Stimulated activated naive CD8-positive, alpha-beta T cell treated with anti-CD3 and anti-CD28 coated beads, Interleukin-15, amount 100 ng/mL, for 72 hours (primary cell): Measurements from ENCODE around the gene PTPRC.

Experiments
- ATAC-seq: fragments of 150-1000 bp; cut with Tn5 transposase; 2 replicates; pipeline ENCODE4 v1.10.0; 2021; ENCODE audit warnings: mild to moderate bottlenecking, moderate library complexity
- DNase-seq, 2 donors: peaks; one replicate each; pipeline ENCODE4 v3.0.0; 2021 to 2022
- H3K27ac Mint-ChIP-seq, 2 donors: one replicate each; pipeline ENCODE4 v1.8.0; 2022; ENCODE audit warnings: mild to moderate bottlenecking in 2 of 2, mixed read lengths in 2 of 2, moderate library complexity in 2 of 2
- H3K27me3 Mint-ChIP-seq: one replicate; pipeline ENCODE4 v1.8.0; 2022; ENCODE audit warnings: mixed read lengths
- H3K4me1 Mint-ChIP-seq: one replicate; pipeline ENCODE4 v1.8.0; 2022; ENCODE audit warnings: mild to moderate bottlenecking, mixed read lengths
- H3K4me3 Mint-ChIP-seq, 2 donors: one replicate each; pipeline ENCODE4 v1.8.0; 2022; ENCODE audit warnings: mild to moderate bottlenecking in 2 of 2, mixed read lengths in 2 of 2, moderate library complexity in 1 of 2
- H3K9me3 Mint-ChIP-seq, 2 donors: one replicate each; pipeline ENCODE4 v1.8.0; 2022; ENCODE audit warnings: mixed read lengths in 2 of 2

The PTPRC gene

DNA sequence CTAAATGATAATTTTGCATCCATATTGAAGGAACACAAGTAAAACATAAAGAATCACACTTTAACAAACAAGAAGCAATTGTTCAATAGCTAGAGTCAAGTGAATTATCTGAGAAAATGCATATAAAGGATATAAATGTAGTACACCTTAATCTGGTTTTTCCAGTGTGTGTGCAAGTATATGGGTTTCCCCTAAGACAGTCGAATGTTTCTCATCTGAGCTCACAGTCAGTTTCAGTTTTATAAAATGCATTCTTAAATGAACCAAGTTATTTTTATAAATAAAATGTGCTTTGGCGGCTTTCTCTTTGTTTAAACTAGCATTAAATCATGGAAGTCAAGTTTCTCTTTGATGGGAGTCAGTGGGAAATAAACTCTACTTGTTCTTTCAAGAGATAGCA lies 125.9 kb downstream of the PTPRC start:
- H3K4me1 Mint-ChIP-seq = peaks cover 57% of the 10 kb centered on the region
- H3K4me3 Mint-ChIP-seq = peak overlapping the region in 1 of 2 donors; percentile 61
- no peak overlapping the region for H3K27ac Mint-ChIP-seq
- H3K9me3 Mint-ChIP-seq = no peaks in the 10 kb centered on the region
- DNase-seq (no peak), ATAC-seq (no peak)
- H3K27me3 Mint-ChIP-seq = no peaks in the 10 kb centered on the region

DNA sequence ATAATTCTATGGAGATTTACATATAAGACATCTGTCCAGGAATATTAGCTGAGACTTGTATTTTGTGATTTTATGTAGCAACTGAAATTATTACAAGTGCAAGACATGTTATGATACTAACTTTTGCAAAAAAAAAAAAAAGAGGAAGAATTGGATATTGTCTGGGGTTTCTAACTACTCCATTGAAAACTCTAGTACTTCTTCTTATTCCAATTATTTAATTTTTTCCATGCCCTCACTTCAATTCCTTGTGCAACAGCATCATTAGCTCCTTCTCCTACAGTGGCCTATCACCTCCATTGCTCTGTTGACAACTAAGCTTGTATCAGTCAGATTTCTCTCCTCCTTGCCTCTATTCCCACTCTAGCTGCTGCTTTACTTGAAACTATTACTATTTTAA lies 126.6 kb downstream of the PTPRC start:
- DNase-seq = no peak
- Mint-ChIP-seq H3K9me3 (no peaks in the 10 kb centered on the region), H3K4me3 (peak overlapping the region in 1 of 2 donors; percentile 1), H3K27me3 (no peaks in the 10 kb centered on the region), H3K27ac (peak overlapping the region in 1 of 2 donors; percentile 0), H3K4me1 (peaks cover 51% of the 10 kb centered on the region)
- ATAC-seq = no peak

DNA sequence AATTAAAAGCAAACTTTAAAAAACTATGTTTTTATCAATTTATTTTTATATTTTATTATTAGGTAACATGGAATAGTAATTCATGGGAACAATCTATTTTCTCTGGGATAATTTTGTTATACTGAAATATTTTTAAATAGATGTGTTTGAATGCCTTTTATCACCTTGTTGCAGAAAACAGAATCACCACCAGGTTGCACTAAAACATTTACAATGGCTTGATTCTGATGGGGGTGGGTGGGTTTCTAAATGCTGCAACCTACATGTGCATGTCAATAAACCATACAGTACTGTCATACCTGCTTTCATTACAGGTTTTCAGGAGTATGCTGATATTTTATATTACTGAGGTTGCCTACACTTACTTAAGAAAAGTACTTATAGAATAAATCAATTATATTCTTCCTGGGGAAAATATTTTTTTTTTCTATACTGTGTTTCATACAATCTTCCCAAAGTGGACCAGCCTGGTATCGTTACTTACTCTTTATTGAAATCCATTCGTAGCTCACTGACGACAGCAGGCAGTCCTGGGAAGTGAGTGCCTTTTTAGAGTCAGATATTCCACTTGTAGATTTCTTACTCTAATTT lies 132.8 kb downstream of the PTPRC start:
- ATAC-seq (peak; percentile 67), DNase-seq (no peak)
- no peak overlapping the region for H3K4me3 Mint-ChIP-seq
- H3K4me1 Mint-ChIP-seq = peaks cover 5% of the 10 kb centered on the region
- no peaks in the 10 kb centered on the region for H3K9me3 Mint-ChIP-seq
- H3K27ac Mint-ChIP-seq = no peak overlapping the region
- H3K27me3 Mint-ChIP-seq = peaks cover 15% of the 10 kb centered on the region

DNA sequence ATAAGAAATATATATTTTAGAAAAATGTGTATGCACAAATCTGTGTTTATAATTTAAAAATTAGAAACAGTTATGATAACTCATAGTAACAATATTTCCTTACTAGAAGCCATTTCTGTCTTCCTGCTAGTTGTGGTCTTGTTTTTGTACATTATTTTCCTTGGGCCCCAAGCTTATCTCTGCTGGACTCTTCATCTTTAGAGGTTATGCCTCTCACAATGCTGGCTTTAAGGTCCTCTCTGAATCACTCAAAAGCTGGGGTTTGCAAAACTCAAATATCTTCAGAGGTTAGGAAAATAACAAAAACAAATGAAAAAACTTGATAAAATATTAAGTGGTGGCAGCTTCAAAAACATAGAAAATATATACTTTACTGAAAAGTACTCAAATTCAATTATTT lies 133.8 kb downstream of the PTPRC start:
- no peak overlapping the region for H3K4me3 Mint-ChIP-seq
- no peak overlapping the region for H3K27ac Mint-ChIP-seq
- peaks cover 15% of the 10 kb centered on the region for H3K27me3 Mint-ChIP-seq
- peaks cover 10% of the 10 kb centered on the region for H3K4me1 Mint-ChIP-seq
- H3K9me3 Mint-ChIP-seq = no peaks in the 10 kb centered on the region
- no peak for ATAC-seq
- DNase-seq = no peak

DNA sequence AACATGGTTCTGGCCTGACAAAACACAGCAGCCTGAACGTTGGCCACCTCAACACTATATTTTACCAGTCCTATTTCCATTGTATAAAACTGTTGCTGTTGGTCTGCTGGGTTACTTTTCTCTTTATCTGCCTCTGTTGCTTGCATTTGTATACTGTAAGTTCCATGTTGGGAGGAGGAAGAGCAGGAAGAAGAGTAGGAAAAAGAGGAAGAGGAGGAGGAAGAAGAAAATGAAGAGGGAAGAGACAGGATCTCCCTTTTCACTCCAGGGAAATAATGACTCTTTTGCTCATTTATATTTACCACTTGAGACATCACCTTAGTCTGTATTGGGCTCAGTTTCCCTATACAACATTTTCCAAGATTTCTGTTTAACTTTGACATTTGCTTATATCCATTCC lies 134.2 kb downstream of the PTPRC start:
- Mint-ChIP-seq H3K4me3 (no peak overlapping the region), H3K27ac (no peak overlapping the region), H3K4me1 (peaks cover 10% of the 10 kb centered on the region), H3K27me3 (peaks cover 15% of the 10 kb centered on the region), H3K9me3 (no peaks in the 10 kb centered on the region)
- DNase-seq (no peak), ATAC-seq (no peak)

DNA sequence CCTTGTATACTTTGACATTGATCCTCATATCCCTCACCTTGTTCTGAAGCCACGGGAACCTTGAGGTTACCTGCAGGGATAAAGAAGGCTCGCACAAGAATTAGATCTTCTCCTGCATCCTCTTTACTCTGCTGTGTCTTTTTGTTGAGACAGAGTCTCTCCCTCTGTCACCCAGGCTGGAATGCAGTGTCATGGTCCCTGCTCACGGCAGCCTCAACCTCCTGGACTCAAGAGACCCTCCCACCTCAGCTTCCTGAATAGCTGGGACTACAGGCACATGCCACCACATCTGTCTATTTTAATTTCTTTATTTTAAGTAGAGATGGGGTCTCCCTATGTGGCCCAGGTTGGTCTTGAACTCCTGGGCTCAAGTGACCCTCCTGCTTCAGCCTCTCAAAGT lies 134.7 kb downstream of the PTPRC start:
- DNase-seq = no peak
- H3K27ac Mint-ChIP-seq = no peak overlapping the region
- H3K4me3 Mint-ChIP-seq = no peak overlapping the region
- ATAC-seq = no peak
- no peaks in the 10 kb centered on the region for H3K9me3 Mint-ChIP-seq
- peaks cover 10% of the 10 kb centered on the region for H3K4me1 Mint-ChIP-seq
- H3K27me3 Mint-ChIP-seq = peaks cover 15% of the 10 kb centered on the region

DNA sequence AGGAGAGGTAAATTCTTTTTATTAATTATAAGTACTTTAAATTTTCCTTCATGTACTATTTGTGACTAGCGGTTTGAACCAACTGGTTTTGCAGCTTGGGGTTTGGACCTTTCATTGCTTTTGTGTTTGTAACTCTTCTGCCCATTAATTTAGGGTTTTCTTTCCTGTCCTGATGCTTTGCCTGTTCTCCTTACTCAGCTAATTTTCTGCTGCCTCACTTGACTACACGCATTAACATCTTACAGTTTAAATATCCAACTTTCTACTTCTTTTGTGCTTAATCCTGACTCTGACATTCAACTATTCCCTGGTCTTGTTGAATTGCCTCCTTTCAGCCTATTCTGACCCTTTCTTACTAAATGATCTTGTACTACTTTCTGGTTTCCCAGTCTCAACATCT lies 135.6 kb downstream of the PTPRC start:
- H3K4me1 Mint-ChIP-seq = peaks cover 10% of the 10 kb centered on the region

GRCh38 chr1:198775606-198776005 lies 136.8 kb downstream of the PTPRC start:
- Mint-ChIP-seq H3K27me3 (peaks cover 15% of the 10 kb centered on the region), H3K4me3 (no peak overlapping the region), H3K27ac (no peak overlapping the region), H3K9me3 (no peaks in the 10 kb centered on the region), H3K4me1 (peaks cover 10% of the 10 kb centered on the region)
- ATAC-seq (no peak), DNase-seq (no peak)

More for the DNA sequence above, 135.6 kb downstream of the PTPRC start:
- Mint-ChIP-seq H3K27ac (no peak overlapping the region), H3K27me3 (peaks cover 15% of the 10 kb centered on the region), H3K4me3 (no peak overlapping the region), H3K9me3 (no peaks in the 10 kb centered on the region)
- ATAC-seq (no peak), DNase-seq (no peak)

- DNase-seq (no peak), ATAC-seq (no peak)
- Mint-ChIP-seq H3K27ac (peak overlapping the region in 1 of 2 donors; percentile 89), H3K9me3 (no peaks in the 10 kb centered on the region), H3K27me3 (peaks cover 15% of the 10 kb centered on the region), H3K4me3 (no peak overlapping the region), H3K4me1 (peaks cover 10% of the 10 kb centered on the region)
Observed at GRCh38 chr1:198776602-198777029, 137.8 kb downstream of the PTPRC start.

DNA sequence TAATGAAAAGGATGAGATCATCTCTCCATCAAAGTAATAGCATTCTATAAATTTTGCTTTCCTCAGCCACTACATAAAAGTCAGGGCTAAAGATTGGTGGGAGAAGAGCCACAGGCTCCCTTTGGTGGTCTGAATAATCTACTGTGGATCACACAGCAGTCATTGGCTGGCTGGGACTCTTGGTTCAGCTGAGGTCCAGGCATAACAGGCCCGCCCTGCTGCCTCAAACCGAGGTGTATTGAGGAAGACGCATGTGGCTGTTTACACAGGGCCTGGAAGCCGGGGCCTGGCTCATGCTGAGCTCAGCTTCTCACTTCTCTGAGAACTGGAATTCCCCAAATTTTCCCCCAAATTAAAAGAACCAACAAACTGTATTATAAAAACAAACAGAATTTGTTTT lies 139.2 kb downstream of the PTPRC start:
- H3K4me3 Mint-ChIP-seq = no peak overlapping the region
- DNase-seq = no peak
- no peak overlapping the region for H3K27ac Mint-ChIP-seq
- no peak for ATAC-seq
- H3K27me3 Mint-ChIP-seq = peaks cover 15% of the 10 kb centered on the region
- H3K9me3 Mint-ChIP-seq = no peaks in the 10 kb centered on the region
- H3K4me1 Mint-ChIP-seq = peaks cover 10% of the 10 kb centered on the region

DNA sequence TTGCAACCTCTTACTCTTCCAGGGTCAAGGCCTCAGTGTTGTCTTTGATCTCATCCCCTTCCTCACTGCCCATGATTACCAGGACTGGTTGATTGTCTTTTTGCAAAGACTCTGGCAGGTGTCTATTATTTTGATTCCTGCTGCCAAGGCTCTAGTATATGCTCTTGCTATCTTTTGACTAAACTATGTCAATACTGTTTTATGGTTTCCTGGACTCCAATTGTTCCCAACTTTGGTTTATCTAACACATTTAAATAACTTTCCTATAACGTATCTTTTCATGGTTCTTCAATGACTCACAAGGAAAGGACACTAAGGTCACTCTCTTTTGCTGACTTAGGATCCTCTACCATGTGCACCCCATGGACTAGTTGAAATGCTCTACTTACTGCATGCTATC lies 141.5 kb downstream of the PTPRC start:
- Mint-ChIP-seq H3K9me3 (no peaks in the 10 kb centered on the region), H3K4me1 (peaks cover 10% of the 10 kb centered on the region), H3K27me3 (no peaks in the 10 kb centered on the region), H3K4me3 (no peak overlapping the region), H3K27ac (no peak overlapping the region)
- no peak for DNase-seq
- ATAC-seq = no peak

GRCh38 chr1:198788561-198789064 lies 149.8 kb downstream of the PTPRC start:
- Mint-ChIP-seq H3K27me3 (no peaks in the 10 kb centered on the region), H3K4me1 (peaks cover 21% of the 10 kb centered on the region), H3K27ac (no peak overlapping the region), H3K4me3 (no peak overlapping the region), H3K9me3 (peaks cover 0 to 6% of the 10 kb centered on the region in 2 donors)
- ATAC-seq = peak; percentile 98
- peak; percentile 10 to 32 for DNase-seq

GRCh38 chr1:198793714-198794113 lies 154.9 kb downstream of the PTPRC start:
- Mint-ChIP-seq H3K4me3 (no peak overlapping the region), H3K27ac (no peak overlapping the region), H3K9me3 (peaks cover 15 to 24% of the 10 kb centered on the region in 2 donors), H3K4me1 (peaks cover 6% of the 10 kb centered on the region), H3K27me3 (no peaks in the 10 kb centered on the region)
- no peak for ATAC-seq
- no peak for DNase-seq

DNA sequence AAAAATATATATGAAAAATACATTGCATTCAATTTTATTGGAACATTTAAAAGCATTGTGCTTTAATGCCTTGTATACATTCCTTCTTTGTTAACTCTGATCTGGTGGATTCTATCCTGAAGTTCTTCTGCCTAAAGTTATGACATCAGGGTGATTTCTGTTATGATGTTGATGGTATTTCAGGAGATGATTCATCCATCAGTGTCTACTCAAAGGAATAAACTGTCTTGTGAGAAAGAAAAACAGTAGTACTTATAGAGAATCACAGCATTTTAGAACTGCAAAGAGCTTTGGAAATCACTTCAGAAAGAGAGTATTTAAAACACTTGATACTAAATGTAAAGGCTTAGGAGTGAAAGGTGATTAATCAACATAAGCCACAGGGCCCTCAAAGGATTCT lies 155.7 kb downstream of the PTPRC start:
- DNase-seq = no peak
- no peak for ATAC-seq
- Mint-ChIP-seq H3K27me3 (no peaks in the 10 kb centered on the region), H3K4me1 (no peaks in the 10 kb centered on the region), H3K4me3 (no peak overlapping the region), H3K27ac (no peak overlapping the region), H3K9me3 (peaks cover 15 to 24% of the 10 kb centered on the region in 2 donors)

DNA sequence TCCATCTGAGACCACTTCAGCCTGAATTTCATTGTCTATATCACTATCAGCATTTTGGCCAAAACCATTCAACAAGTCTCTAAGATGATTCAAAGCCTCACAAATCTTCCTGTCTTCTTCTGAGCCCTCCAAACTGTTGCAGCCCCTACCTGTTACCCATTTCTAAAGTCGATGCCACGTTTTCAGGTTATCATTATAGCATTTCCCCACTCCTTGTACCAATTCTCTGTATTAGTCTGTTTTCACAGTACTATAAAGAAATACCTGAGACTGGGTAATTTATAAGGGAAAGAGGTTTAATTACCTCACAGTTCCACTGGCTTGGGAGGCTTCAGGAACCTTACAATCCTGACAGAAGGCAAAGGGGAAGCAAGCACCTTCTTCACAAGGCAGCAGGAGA lies 158.8 kb downstream of the PTPRC start:
- H3K4me1 Mint-ChIP-seq = no peaks in the 10 kb centered on the region
- H3K9me3 Mint-ChIP-seq = peaks cover 9 to 24% of the 10 kb centered on the region in 2 donors
- no peaks in the 10 kb centered on the region for H3K27me3 Mint-ChIP-seq
- no peak for ATAC-seq
- no peak overlapping the region for H3K4me3 Mint-ChIP-seq
- DNase-seq = no peak
- H3K27ac Mint-ChIP-seq = no peak overlapping the region

DNA sequence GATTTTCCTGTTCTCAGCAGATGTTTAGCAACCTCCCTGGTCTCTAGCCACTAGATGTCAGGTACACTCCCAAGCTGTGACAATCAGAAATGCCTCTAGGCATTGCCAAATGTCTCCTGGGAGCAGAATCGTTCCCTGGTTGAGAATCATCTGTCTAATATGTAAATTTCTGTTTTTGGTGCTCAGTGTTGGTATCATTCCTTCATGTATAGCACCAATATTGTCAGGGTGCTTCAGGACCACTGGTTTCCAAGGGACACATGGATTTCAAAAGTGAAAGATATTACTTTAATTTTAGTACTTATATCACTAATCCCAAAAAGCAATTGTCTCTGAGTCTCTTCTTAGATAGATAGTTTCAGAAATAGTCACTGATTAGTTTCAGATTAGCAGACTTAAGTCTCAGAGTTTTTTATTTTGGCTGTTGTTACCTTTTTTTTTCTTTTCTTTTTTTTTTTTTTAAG lies 160.1 kb downstream of the PTPRC start:
- Mint-ChIP-seq H3K27me3 (no peaks in the 10 kb centered on the region), H3K9me3 (peaks cover 9 to 24% of the 10 kb centered on the region in 2 donors), H3K4me1 (no peaks in the 10 kb centered on the region), H3K4me3 (no peak overlapping the region), H3K27ac (no peak overlapping the region)
- DNase-seq (no peak), ATAC-seq (no peak)
